NOMO-1 treated with dmso at 0.1 percent for 144 hours (cell line): ENCODE data around the gene IQGAP3.

Source experiments
- DNase-seq: peaks from one replicate; lab custom pipeline; 2025; ENCODE audit not compliant: unreplicated experiment; lab: John Stamatoyannopoulos, UW

Gene IQGAP3

DNA sequence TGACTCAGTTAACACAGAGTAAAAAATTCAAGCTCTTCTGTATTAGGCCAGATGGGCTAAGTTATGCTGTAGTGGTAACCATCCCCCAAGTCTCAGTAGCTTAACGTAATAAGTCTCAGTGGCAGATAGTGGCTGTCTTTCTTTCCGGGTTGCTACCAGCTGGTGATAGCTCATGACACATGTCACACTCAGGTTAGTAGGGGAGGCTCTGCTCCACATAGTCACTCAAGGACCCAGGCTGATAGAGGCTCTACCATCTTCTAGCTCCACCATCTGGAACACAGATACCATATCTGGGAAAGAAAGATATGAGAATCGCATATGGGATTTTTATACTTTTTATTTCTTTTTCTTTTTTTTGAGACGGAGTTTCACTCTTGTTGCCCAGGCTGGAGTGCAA is 55.5 kb downstream of the IQGAP3 start:
- DNase-seq, result no peak

GRCh38 chr1:156515956-156516355 is 56.4 kb downstream of the IQGAP3 start:
- DNase-seq, result no peak

DNA sequence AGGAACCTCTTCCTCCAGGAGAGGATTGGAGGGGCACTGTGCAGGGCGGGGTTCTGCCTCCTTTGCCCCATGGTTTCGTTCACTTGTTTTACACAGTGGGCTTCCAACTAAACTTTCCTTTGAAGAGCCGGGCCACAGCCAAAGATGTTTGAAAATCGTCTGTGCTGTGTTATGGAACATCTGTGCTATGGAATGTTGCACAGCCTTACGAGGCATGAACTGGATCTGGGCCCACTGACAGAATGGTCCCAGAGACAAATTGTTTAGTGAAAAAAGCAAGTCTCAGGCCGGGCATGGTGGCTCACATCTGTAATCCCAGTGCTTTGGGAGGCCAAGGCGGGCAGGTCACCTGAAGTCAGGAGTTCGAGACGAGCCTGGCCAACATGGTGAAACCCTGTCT is 59.2 kb downstream of the IQGAP3 start:
- DNase-seq, result no peak

DNA sequence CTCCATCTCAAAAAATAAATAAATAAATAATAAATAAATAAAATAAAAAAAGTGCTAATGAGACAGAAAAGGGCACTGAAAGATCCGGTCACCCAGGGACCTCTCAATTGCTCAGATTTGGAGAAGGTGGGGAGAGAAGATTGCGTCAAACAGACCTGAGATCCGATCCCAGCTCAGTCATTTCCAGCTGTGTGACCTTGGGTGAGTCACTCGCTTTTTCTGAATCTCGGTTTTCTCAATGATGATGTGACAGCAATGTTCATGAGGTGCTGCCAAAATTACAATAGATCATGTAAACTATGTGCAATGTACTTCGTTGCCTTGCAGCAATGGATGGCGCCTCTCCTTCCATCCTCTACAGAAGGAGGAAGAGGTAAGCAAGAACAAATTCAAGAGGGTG is 60.7 kb downstream of the IQGAP3 start:
- no peak for DNase-seq

DNA sequence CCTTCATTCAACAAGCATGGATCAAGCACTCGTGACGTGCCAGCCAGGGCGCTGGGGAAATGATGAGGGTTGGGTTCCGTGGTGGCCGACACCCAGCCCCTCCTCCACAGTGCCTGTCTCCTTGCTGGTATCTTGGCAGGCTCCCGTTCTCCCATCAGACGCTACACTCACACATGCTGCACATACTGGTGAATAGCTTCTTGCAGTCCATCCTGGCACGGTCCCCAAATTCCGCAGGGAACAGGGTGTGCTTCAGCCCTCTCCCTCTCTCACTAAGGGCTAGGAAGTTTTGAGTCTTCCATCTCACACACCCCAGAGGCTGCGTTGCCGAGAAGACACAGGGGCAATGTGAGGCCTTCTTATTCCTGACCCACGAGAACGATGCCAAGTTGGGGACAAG is 61.7 kb downstream of the IQGAP3 start:
- no peak for DNase-seq

- DNase-seq, result no peak
Observed at GRCh38 chr1:156509424-156510034, 62.8 kb downstream of the IQGAP3 start.

GRCh38 chr1:156508955-156509234 is 63.5 kb downstream of the IQGAP3 start:
- DNase-seq, result no peak

DNA sequence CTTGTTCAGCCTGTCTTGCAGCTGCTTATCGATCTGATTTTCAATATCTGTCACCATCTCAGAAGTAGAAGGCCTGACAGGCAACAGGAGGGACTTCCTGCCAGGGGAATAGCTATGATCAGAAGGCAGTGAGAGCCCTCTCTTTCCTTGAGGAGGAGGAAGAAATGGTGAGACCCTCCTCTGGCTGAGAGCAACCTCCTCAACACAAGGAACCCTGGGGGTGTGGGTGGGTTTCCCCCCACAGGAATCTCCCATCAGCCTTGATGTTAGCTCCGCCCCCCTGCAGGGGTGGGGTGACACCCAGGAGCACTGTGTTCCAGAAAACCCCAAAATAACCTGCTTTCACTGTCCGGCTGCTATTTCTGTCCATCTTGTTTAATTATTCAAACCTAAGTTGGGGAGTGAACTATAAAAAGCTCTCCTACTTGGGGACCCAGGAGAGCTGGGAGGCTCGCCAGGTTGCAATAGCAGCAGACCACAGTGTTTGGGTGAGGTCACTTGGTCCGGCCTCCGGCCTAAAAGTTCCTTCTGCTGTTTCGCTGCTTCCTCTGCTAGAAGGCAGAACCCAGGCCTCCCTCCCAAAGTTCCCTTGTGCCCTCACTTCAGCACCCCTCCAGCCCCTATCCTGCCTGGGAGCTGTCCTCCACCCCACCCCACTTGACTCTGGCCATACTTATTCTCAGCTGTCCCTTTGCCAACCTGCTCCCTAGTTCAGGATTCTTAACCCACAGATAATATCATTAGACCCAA is 64.0 kb downstream of the IQGAP3 start:
- DNase-seq, result no peak

GRCh38 chr1:156506450-156506849 is 65.9 kb downstream of the IQGAP3 start:
- DNase-seq, result no peak

DNA sequence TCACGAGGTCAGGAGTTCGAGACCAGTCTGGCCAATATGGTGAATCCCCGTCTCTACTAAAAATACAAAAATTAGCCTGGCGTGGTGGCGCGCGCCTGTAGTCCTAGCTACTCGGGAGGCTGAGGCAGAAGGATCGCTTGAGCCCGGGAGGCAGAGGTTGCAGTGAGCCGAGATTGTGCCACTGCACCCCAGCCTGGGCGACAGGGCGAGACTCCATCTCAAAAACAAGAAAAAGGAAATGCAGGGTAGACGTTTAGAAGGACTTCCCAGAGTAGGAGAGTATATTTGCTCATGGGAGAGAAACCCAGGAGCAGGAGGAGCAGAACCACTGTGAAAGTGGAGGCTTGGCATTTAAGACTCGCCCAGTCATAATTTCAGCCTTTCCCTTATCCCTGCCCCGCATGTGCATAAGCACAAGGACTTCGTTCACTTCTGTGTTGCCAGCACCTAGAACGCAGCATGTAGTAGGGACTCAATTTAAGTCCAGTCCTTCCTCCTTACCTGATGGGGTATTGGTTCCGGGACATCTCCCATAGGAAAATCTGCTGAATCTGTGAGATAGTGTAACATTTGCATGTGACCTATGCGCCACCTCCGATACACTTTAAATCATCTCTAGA is 66.6 kb downstream of the IQGAP3 start:
- DNase-seq, result no peak

DNA sequence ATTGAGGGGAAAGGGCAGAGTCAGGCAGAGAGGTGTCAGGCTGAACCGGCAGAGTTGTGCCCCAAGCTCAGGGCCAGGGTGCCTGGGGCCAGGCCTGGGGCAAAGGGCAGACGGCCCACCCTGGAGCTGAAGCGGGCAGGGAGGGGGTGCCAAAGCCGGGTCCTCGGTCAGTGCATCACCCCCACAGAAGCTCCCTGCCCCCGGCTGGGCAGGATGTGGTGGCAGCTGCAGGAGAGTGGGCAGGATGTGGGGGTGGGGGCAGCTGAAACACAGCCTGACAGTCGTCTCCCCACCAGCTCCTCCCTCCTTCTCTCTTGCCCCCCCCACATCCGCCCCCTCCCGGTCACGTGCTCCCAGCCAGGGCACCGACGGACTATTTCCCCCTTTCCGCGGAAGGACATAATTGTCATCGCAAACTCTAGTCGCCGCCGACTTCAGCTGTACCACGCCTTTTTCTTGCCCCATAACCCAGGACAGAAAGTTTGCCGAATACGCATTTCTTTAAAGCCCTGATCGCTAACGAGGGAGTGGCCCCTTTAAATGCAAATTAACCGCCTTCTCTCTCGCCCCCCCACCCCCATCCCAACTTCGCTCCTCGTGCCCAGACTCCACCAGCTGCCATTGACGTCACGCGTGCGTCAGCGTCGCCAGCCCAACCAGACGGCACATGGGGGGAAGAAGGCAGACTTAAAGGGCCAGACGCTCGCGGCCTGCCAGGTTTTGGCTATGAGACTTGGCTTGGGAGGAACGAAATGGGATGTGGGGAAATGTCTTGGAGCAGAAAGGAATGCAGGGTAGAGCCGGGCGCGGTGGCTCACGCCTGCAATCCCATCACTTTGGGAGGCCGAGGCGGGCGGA is 67.3 kb downstream of the IQGAP3 start:
- DNase-seq, result peak; percentile 100

- DNase-seq, result no peak
Observed at GRCh38 chr1:156504438-156504813, 67.9 kb downstream of the IQGAP3 start.

DNA sequence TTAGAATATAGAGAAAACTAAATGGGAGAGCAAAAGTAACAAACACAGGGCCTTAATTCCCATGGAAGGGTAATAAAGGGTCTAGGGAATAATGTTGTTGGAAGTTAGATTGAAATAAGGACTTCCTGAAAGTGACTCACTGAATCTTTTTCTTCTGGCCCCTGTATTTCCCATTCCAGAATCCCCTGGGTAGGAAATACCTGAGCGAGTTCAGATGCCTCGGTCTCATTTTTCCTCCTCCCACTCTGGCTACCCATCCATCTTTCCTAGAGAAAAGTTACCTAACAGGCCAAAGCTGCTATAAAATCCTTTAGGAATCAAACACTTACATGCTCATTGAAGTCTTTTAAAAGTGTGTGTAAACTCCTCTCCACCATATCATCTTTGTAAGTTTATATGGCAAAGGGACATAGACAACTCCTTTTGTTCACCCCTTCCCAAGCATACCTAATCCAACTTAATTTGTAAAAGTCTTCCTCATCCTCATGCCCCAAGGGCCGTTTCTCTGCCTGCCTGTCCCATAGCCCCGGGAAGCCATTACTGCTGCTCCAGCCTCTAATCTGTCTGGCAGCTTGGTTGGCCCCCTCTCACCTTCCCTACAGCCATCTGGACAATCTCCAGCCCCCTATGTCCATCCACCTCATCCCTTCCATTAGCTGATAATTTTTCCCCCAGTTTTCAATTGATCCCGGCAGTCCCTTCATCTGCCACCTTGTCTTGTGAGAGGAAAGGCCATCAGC is 68.5 kb downstream of the IQGAP3 start:
- no peak for DNase-seq

DNA sequence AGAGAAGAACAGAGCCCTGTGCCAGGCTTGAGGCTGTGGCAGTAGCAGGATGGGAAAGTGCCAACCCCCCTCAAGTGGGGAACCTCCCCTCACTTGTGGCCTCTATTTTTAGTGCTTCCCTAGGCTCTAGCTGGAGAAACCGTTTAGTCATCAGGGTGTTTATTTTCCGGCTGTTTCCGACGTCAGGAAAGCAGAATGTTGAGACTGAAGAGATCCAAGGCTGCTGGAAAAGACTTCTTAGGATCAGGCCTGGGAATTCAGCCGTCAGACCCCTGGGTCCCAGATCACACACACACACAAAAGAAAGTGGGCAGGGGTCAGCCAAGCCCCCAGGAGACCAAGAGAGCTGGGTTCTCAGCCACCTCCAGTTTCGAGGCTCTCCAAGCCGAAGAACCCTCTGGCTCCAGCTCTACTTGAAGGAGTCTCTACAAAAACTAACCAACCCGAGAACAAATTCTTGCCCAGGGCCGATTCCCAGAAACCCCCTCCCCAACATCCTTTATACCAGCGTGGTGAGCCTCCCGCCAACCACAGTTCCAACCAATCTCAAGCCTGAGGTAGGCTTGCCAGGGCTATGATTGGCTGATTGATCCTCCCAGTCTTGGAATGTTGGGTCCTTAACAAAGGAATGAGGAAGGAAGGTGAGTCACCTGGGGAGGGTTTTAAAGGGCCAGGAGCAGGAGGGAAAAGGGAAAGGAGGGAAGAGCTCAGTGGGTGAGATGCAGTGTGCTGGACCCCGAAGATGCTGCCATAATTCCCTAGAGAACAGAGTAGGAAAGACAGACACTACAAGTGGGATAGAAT is 69.3 kb downstream of the IQGAP3 start:
- no peak for DNase-seq

DNA sequence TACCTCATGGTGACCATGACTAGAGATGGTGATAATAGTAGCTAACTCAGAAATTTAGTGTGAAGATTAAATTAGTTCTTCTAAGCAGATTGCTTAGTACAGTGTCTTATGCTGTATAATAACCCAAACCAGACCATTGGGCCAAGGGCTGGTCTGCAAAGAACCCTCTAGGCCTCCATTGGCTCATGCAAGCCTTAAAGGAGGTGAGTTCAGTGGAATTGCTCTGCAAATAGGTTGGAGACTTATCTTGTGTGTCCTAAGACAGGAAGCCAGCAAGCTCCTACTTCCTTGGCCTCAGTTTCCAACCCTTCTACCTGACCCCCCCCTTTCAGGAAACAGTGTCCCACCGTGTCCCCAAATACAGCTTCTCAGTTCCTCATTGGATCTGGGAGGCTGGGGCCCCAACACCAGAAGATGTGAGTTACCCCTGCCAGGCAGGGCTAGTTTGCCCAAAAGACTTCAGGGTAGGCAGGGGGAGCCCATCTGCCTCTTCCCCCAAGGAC is 69.9 kb downstream of the IQGAP3 start:
- DNase-seq, result no peak

GRCh38 chr1:156500793-156501506 is 71.4 kb downstream of the IQGAP3 start:
- peak; percentile 95 for DNase-seq

GRCh38 chr1:156500543-156500792 is 71.9 kb downstream of the IQGAP3 start, which contains the start of gene MEF2D:
TSS of gene MEF2D (minus strand) at chr1:156500775. CDS start at chr1:156483292, 17,483 bp downstream.
- DNase-seq, result no peak

DNA sequence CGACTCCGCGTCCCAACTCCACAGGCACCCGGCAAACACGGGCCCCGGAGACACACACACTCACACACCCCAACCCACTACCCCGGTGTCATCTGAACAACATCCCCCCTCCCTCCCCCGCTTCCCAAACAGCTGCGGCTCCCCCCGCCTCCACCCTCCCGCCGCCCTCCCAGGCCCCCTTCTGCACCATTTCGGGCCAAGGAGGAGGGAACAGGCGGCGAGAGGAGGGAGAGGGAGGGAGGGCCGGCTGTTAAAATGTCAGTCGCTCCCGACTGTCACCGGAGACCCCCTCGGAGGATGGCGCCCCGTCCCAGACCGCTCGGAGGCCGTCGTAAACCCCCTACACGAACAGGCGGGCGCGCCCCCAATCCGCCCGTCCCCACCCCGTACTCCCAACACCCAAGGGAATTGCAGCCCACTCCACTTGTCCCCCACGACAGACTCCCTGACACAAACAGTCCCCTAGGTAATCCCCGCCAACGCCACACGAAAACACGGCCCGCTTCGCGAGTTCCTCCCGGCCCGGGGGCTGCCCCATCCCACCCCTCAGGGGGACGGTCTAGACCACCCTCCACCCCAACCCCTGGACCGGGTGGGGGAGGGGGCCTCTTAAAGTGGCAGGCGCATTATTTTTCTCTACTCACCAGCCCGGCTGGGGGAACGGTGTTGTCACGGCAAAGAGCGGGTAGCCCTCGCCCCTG is 72.4 kb downstream of the IQGAP3 start:
- no peak for DNase-seq
